ENCODE results near the gene UBALD2.

GRCh38 chr17:76268015-76268749 is 3.0 kb downstream of the UBALD2 start:
- no peak for TF ChIP-seq CTCF (IDR thresholded peaks at IDR 0.05; ENCODE audit: insufficient read depth, low read length)
- no peak for TF ChIP-seq REST (IDR thresholded peaks at IDR 0.05; ENCODE audit: insufficient replicate concordance, low read depth)
